ENCODE data around the gene ALDH1B1.
"Not testable (repeated sequence)": the region's sequence is repeated elsewhere in the genome, so short reads cannot be mapped to it uniquely, and the experiment has no call there.

Gene ALDH1B1

DNA sequence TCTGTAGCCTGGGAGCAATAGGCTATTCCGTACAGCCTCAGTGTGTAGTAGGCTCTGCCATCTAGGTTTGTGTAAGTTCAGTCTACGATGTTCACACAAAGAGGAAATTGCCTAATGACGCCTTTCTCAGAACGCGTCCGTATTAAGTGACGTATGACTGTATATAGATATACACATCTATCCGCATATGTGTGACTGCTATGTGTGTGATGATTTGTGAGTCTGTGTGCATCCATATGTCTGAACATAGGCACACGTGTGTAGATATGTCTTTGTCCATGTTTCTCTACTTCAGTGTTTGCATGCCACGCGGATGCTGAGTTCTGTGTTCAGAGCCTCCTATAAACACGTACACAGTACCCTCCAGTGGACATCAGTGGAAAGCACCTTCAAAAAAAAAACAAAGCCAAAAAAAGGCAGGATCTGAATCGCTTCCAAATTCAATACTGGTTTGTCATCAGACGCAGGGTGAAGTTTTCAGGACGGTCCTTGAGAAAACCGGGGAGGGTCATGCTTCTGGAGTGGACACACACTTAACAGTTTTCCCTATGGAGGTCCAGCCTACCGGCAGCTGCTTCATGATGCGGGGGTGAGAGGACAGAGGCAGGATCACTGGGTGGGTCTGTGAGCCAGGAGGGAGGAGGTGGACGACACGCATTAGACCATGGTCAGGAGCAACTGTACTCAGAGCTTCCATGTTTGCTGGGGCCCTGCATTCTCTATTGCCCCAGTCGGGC lies 29.5 kb upstream of the ALDH1B1 start:
- peak; percentile 89 for DNase-seq

DNA sequence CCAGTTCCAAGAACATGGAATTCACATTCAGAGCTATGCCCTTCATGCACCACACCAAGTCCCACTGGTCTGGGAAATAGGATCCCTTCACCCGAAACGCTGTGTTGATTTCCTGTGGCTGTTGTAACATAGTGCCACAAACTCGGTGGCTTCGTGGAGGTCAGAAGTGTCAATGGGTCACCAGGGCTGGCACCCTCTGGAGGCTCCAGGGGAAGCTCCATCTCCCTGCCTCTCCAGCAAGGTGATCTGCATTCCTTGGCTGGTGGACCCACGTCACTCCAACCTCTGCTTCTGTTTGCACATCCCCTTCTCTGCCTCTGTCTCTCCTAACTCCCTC lies 28.9 kb upstream of the ALDH1B1 start:
- no peak for DNase-seq

DNA sequence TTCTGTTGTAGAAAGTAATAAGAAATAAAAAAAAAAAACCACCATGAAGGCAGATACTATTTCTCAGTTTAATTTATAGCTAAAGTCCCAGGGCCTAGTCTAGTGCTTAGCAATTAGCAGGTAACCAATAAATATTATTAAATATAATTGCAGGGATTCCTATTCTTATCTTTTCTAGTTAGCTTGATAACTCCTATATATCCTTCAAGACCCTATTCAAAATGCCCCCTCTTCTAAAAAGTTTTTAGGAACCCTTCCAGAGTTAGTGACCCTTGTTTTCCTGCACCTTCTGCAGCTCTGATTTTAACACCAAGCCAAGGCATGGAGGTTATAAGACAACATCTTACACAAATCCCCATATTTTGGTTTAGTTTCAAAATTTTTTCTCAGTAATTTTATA lies 24.6 kb upstream of the ALDH1B1 start:
- no peak for DNase-seq

DNA sequence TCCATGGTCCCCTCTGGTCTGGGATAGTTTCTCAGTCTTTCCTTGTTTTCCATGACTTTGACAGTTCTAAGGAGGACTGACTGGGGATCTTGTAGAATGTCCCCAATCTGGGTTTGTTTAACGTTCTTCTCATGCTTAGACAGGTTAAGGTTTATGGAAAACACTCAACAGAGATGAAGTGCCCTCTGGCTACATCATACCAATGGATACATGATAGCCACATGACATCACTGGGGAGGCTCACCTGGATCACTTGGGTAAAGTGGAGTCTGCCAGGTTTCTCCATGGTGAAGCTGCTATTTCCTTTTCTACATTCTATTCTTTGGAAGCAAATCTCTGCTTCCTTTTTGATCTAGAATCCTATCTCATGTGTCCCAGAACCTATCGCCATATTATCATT lies 23.8 kb upstream of the ALDH1B1 start:
- DNase-seq, result no peak

DNA sequence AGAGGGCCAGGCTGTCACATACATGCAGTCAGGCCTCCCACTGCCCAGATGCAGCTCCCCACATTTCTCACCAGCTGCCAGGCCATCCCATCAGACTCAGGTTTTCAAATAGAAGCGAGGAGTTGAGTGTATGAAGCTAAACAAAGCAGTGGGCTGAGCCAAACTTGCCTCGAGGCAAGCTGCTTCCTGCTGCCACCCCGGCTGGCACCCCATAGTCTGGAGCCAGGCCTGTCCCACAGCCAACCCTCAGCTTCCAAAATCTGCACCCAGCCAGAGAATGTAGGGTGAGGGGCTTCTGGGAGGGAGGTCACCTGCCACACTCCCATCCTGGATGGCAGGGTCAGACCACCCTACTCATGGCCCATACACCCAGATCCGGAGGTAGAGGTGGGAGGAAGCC lies 22.3 kb upstream of the ALDH1B1 start:
- DNase-seq, result no peak

DNA sequence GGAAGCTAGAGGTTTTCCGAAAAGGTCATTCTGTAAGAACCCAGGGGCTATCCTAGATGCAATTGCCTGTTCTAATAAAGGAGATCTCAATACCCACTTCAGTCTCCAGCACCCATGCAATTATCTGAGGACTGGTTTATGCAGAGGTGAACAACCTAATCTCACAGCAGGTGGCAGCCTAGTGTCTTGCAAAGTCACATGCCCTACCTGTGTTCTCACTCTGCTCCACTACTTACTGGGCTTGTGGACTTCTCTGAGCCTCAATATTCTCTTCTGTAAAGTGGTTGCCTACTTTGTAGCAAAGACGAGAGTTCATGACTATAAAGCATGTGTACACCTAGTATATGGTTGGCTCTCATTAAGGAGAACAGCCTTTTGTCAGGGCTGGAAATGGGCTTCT lies 21.0 kb upstream of the ALDH1B1 start:
- peak; percentile 79 for DNase-seq

DNA sequence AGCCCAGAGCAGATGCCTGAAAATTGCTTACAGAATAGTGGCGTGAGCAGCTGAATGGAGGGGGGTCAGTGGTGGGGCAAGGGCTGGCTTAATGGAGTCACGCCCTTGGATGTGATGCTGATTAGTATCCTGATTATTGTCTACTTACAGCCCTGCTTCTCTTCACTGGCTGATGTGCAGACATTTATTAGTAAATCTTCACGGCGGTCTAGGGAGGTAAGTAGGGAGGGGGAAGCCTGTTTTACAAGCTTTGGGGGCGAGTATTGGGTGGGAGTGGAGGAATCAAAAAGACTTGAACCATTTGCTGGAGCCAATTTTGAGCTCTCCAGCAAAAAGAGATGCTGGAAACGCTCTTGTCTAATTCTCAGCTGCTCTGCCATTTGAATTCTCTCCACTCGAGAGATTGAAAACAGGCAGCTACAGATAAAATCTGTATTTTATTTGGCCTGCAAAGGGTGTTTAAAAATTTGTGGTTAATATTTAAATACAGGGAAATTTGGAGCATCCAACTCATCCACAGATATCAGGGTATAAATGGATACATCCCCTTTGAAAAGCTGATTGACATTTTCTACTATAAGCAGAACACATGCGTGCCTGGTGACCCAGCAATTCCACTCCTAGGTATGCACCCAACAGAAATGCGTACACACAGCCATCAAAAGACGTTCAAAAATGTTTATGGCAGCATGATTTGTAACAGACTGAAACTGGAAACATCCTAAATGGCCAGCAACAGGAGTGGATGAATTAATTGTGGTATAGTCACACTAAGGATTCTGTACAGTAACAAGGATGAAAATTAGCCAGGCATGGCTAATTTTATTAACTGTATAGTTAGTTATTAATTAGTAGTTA lies 19.5 kb upstream of the ALDH1B1 start:
- no peak for DNase-seq

DNA sequence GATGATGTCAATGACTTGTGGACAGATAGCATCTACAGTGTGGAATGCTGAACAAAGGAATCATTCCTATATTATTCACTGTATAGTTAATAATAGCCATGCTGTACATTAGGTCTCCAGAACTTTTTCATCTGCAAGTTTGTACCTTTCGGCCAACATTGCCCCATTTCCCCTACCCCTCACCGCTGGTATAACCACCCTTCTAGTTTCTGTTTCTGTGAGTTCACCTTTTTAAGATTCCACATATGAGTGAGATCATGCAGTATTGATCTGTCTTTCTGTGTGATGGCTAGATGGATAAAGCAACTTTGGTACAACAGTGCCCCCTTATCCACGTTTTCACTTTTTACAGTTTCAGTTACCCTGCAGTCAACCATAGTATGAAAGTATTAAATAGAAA lies 18.8 kb upstream of the ALDH1B1 start:
- DNase-seq, result no peak

DNA sequence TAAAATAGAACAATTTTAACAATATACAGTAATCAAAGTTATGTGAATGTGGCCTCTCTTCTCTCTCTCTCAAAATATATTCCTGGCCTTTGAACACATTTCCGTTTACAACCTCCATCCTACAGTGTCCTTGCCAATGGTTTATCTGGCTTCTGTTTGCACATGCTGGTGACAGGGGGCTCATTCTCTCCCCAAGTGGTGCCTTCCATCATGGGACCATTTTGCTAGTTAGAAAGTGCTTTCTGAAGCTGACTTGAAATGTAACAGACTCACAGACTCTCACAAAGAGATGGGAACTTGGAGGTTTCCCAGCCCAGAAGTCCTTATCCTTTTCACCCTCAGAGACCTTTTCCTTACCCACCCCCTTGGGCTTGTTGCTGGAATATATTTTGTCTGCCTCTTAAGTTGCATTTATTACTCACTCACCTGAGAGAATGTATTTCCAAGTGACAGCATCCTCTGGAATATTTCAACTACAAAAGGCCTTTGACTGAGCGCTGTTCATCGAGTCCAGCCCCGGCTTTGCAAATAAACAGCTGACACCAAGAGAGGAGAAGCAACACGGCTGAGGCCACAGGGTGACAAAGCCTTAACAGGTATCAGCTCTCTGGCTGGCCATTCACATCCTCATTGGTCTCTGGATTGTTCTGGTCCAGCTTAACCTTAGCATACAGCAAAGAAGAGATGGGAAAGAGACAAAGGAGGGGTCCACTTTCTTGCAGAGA lies 17.5 kb upstream of the ALDH1B1 start:
- no peak for DNase-seq

DNA sequence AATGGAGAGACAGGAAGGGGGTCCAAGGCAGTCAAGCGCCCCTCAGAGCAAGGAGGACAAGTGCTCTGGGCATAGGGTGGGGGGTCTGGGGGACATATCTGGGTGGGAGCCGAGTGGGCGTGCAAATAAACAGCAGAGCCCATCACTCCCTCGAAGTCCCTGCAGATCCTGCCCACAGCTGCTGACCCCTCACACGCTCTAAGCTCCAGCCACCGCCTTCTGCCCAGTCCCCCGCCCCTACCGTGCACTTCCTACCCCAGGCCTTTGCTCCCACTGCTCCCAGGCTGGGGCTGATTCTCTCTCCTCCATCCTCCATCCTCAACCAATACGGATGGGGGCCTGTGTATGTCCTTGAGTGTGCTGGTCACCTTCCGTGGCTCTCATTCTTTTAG lies 16.9 kb upstream of the ALDH1B1 start:
- no peak for DNase-seq

DNA sequence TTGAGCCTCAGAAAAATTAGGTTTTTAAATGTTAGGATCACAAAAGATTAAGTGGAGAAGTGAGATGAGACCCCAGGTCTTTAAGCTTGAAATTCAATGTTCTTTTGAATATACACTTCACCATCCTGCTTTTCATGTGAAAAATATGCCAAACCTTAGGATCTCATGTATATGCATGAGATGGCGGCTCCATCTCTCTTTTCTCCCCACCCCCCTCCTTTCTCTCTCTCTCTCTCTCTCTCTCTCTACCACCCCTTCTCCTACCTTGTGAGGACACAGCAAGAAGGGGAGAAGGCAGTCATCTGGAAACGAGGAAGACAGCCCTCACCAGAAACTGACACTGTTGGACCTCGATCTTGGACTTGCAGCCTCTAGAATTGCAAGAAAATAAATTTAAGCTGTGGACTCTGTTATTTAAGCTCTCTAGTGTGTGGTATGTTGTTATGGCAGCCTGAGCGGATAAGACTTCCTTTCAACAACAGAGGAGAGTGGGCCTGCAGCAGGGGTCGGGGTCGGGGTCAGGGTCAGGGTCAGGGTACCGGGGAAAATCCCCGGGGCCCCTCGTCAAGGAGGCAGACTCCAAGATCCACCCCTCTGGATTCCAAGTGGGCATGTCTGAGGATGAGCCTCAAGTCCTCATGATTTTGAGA lies 16.4 kb upstream of the ALDH1B1 start:
- DNase-seq, result no peak

DNA sequence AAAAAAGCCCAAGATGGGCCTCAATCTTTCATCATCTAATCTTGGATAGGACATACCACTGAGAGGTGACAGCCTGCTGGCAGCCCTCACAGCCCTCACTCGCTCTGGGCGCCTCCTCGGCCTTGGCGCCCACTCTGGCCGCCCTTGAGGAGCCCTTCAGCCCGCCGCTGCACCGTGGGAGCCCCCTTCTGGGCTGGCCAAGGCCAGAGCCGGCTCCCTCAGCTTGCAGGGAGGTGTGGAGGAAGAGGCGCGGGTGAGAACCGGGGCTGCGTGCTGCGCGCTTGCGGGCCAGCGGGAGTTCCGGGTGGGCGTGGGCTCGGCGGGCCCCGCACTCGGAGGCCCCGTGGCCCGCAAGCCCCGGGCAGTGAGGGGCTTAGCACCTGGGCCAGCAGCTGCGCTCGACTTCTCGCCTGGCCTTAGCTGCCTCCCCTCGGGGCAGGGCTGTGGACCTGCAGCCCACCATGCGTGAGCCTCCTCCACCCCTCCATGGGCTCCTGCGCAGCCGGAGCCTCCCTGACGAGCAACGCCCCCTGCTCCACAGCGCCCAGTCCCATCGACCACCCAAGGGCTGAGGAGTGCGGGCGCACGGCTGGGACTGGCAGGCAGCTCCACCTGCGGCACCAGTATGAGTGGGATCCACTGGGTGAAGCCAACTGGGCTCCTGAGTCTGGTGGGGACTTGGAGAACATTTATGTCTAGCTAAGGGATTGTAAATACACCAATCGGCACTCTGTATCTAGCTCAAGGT lies 15.0 kb upstream of the ALDH1B1 start:
- DNase-seq, result not testable (repeated sequence)

DNA sequence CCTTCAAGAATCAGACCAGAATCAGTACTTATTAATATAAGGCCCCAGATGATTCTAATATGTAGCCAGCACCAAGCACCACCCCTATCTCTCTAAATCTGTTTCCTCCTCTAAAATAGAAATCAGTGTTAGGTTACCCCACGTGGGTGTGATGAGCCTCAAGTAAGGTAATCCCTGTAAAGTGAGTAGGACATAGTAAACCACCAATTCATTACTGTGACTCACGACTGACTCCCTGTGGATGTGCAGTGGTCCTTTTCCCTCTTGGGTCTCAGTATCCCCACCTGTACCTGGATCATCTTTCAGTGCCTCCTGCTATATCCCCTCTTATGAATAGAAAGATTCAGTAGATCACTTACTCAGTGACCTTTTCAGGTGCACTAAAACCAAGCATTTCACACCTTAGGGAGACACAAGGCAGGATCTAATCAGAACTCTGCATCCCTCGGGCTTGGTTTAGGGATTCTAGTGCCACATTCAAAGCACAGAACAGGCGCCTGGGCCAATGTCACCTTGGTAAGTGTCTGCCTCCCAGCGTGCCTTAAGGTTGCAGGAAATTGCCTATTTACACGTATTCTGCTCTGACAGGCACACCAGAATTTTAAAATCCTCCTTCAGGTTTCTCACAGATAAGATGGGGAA lies 12.2 kb upstream of the ALDH1B1 start:
- DNase-seq, result peak; percentile 24

DNA sequence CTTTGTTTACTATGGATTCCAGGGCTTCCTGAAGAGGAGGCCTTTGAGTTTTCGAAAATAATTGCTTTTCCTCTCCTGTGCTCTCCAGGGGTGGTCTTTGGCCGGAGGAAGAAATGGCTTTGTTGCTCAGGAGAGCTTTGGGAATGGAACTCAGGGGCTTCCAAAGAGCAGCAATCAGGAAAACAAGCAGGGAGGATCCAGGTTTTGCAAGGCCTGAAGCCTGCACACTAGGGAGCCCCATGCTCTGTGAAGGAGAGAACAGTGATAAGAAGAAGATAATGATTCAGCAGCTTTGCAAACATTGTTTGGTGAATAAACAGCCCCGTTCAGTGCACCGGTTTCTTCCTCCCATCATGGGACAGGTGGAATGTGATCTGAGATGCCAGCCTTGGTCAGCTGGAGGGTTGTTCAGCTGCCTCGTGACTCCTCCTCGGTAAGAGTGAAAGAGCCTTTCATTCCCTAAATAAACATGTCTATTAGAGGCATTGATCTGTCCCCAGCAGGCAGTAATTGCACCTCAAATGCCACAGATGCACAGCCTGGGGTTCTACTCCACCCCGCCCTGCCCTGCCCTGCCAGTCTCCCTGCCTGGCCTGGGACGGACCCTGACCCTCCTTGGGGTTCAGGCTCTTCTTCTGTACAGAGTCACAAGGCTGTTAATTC lies 11.5 kb upstream of the ALDH1B1 start:
- DNase-seq, result peak; percentile 86

DNA sequence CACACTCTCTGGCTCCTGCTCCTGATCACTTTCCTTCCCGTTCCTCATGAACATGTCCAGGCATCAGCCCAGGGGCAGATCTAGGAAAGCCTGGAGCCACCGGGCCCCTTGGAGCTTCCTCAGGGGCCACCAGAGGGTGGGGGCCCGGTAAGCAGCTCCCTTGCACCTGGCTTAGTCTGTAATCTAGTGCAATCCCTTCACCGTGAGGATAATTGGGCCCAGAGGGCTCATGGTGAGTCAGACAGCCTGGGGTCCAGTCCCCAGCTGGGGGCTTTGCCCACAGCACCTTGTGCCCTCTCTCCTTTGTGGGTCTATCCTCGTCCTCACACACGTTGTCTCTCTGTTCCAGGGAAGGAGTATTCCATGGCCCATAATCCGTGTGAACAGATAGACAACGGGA lies 10.4 kb upstream of the ALDH1B1 start:
- DNase-seq, result no peak

DNA sequence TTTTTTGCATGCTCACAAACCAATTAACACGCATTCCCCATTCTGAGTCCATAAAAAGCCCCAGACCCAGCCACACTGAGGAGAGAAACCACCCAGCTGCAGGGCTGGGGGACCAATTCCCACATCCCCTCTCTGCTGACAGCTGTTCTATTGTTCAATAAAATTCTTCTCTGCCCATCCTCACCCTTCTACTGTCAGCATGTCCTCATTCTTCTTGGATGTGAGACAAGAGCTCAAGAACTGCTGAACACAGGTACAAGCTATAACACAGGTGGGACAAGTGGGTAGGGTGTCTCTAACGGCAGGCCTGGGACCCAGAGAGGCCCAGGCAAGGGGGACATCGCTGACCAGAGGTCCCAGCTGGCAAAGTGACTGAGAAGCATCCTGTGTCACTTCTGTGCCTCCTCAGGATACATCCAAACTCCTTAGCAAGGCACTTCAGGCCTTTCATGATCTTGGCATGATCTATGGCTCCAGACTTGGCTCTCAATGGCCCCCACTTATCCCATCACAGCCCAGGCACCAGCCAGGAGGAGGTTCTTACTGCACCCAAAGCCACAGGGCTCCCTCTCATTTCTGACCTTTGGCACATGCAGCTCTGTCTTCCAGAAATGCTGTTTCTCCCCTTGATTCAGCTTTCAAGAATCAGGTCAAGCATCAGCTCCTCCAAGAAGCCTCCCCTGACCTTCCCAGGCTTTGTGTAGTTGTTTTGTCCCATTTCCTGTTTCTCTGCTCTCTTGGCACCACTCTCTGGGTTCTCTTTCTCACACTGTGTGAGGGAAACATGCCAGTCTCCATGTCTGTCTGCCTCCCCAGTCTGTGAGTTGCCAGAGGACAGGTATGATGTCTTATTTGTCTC lies 7.3 kb upstream of the ALDH1B1 start:
- DNase-seq, result no peak

DNA sequence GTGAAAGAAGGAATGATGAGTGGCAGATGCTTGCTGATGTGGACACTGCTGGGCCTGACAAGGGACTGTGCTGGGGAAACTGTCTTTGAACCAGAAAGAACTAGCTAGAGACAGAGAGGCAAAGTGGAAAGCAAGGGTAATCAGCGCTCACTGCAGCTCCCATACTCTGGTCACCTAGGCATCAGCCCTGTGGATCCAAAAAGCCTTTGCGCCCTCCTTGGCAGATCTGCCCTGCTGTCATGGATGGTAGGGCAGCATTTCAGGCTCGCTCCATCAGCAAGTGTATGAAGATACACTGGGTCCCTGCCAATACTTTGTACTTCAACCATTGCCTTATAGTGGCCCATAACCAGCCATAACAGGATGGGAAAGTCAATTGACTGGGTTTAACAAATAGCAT lies 6.6 kb upstream of the ALDH1B1 start:
- DNase-seq, result no peak

DNA sequence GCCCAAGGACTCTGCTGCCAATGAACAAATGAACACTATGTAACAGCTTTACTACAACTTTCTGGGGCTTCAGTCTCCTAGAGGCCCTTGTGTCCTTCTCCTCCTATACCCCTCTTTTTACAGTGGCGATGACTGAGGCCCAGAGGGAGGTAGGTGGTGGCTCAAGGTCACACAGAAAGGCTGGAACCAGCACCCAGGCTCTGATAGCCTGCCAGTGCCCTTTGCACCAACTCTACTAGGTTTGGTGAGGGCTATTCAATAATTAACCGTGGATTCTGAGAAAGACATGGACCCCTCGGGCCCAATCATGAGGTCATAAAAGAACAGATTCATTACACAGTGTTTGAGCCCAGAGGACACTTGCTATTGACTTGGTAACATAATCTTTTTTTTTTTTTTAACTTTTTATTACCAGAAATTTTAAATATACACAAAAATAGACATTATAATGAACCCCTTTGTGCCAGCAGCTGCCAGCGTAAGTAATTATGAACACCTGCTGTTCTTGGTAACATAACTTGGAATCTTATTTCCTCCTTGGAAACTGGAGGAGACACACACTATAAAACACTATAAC lies 6.1 kb upstream of the ALDH1B1 start:
- no peak for DNase-seq

DNA sequence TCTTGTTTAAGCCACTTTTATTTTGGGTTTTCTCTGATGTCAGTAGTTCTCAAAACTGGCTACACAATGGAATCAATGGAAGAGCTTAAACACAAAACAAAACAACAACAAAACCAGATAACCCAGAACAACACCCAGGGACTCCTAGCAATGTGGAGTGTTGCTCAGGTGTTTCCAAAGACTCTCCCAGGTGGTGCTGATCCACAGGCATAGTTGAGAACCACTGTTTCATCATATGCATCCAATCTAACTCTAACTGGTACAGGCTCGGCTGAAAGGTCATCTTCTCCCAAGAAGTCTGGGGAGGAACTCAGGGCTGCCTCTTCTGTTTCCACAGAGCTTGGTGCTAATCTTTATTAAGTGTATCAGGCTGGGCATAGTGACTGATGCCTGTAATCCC lies 5.4 kb upstream of the ALDH1B1 start:
- DNase-seq, result no peak

DNA sequence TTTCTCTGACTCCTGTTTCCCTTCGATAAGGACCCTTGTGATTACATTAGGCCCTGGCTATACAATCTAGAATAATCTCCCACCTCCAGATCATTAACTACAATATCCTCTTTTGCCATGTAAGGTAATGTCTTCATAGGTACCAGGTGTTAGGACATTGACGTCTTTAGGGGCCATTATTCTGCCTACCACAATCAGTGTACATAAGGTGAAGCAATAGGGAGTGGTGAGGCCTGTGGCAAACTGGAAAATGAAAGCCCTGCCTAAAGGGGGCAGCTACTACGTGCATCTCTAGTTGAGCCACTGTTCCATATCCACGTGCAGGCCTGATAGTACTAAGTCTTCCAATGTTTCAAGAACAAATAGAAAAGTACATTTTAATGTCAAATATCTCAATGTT lies 4.8 kb upstream of the ALDH1B1 start:
- DNase-seq, result no peak
